NOMO-1 treated with DMSO at 0.1 percent for 48 hours (cell line): ENCODE measurements around the gene TRIM16.
A peak's percentile ranks its signal among the peaks of the same experiment; 100 is the strongest.
"Not testable (repeated sequence)": the region's sequence is repeated elsewhere in the genome, so short reads cannot be mapped to it uniquely, and the experiment has no call there.

Source experiments
- DNase-seq: peaks from one replicate; lab custom pipeline; 2025; ENCODE audit not compliant: unreplicated experiment; lab: John Stamatoyannopoulos, UW

Gene TRIM16

GRCh38 chr17:15683824-15684478 lies at the start of gene TRIM16:
TRIM16 (minus strand) TSS chr17:15684311; CDS start chr17:15651609, 32,702 bp downstream.
- peak; percentile 50 for DNase-seq

- DNase-seq: not testable (repeated sequence)
Observed at GRCh38 chr17:15733174-15733789, 49.2 kb upstream of the TRIM16 start.

GRCh38 chr17:15731900-15732299 lies 47.8 kb upstream of the TRIM16 start, which contains the start of gene TBC1D26:
TBC1D26 (plus strand) TSS chr17:15732283; CDS start chr17:15735349, 3,066 bp downstream.
- not testable (repeated sequence) for DNase-seq

- DNase-seq: not testable (repeated sequence)
Observed at GRCh38 chr17:15730535-15730934, 46.4 kb upstream of the TRIM16 start.

GRCh38 chr17:15716601-15717563 lies 32.8 kb upstream of the TRIM16 start:
- DNase-seq: not testable (repeated sequence)

GRCh38 chr17:15708879-15709278 lies 24.8 kb upstream of the TRIM16 start:
- DNase-seq: not testable (repeated sequence)

GRCh38 chr17:15704813-15705212 lies 20.7 kb upstream of the TRIM16 start:
- not testable (repeated sequence) for DNase-seq

GRCh38 chr17:15704239-15704638 lies 20.1 kb upstream of the TRIM16 start:
- not testable (repeated sequence) for DNase-seq

GRCh38 chr17:15699937-15700336 lies 15.8 kb upstream of the TRIM16 start:
- not testable (repeated sequence) for DNase-seq

- peak; percentile 93 for DNase-seq
Observed at GRCh38 chr17:15699413-15699924, 15.4 kb upstream of the TRIM16 start, which contains the start of gene ZNF286A. ZNF286A (plus strand) TSS chr17:15699752; CDS start chr17:15700330, 578 bp downstream.

GRCh38 chr17:15698967-15699366 lies 14.9 kb upstream of the TRIM16 start:
- not testable (repeated sequence) for DNase-seq

GRCh38 chr17:15687494-15687893 lies 3.4 kb upstream of the TRIM16 start:
- DNase-seq: not testable (repeated sequence)

- DNase-seq: not testable (repeated sequence)
Observed at GRCh38 chr17:15683135-15683534, 976 bp downstream of the TRIM16 start.

- not testable (repeated sequence) for DNase-seq
Observed at GRCh38 chr17:15675991-15676390, 8.1 kb downstream of the TRIM16 start.

GRCh38 chr17:15674640-15675039 lies 9.5 kb downstream of the TRIM16 start:
- not testable (repeated sequence) for DNase-seq

- not testable (repeated sequence) for DNase-seq
Observed at GRCh38 chr17:15669526-15669925, 14.6 kb downstream of the TRIM16 start.

- DNase-seq: no peak
Observed at GRCh38 chr17:15663691-15664090, 20.4 kb downstream of the TRIM16 start.

GRCh38 chr17:15663176-15663575 lies 20.9 kb downstream of the TRIM16 start:
- no peak for DNase-seq

GRCh38 chr17:15662681-15663080 lies 21.4 kb downstream of the TRIM16 start:
- no peak for DNase-seq

GRCh38 chr17:15660077-15660476 lies 24.0 kb downstream of the TRIM16 start:
- no peak for DNase-seq

GRCh38 chr17:15659663-15660062 lies 24.4 kb downstream of the TRIM16 start:
- no peak for DNase-seq
